Measurements from ENCODE around the gene INAFM1. TPM values are rescaled to one million over a fixed set of nuclear protein-coding genes. Genes with fewer than 3 reads are reported as not detected.

Gene INAFM1
- total and polyA plus RNA-seq, 9 of the 15 experiments (the other 6 are each of a cell fraction or from before 2014, with no cell fraction given): 0.71 to 30.9 (median 3.1) TPM

DNA sequence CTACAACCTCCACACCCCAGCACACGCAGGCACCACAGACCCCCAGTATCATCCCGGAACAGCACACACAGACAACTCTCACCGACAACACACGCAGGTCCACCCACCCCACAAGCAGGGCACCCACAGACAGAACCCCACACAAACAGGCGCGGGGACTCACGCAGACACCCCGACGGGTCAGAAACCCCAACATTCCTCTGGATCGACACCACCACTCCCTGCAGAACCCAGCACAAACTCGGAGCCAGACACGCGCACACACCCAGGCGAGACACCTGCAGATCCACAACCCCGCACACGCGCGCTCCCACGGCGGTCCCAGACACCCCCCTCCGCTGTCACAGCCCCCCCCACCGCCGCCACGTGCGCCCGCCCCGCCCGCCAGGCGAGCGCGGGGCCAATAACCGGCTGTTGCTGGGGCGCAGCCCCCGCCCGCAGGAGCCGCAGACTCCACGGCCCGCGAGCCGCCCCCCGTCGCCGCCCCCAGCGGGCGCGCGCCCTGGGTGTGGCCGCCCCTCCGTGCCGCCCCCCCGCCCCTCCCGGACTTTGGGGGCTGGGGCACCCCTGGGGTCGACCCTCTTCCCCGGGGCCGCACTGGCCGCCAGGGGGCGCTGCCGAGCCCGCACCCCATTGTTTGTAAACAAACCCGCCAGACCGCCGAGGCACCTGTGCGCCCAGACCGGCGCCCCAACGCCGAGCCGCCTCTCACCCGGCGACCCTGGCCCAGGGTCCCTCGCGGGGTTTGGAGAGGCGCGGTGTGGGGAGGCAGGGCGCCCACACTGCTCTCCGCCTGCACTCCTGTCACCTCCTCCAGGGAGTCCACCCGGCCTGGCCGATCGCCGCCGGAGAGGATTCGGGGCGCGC lies 44.4 kb upstream of the INAFM1 start (continued):
- peak; percentile 80 to 91 for TF ChIP-seq FOXK2 (conservative IDR thresholded peaks at IDR 0.05 in 1 of 2, IDR thresholded peaks at IDR 0.05 in 1 of 2; ENCODE audit: low read depth in 2 of 2)
- peak; percentile 90 for TF ChIP-seq PCBP1 (IDR thresholded peaks at IDR 0.05; ENCODE audit: low read depth, low read length, poor library complexity, severe bottlenecking)
- no peak for TF ChIP-seq NFYB (IDR thresholded peaks at IDR 0.05; ENCODE audit: extremely low read depth, insufficient read length)
- no peak for TF ChIP-seq EZH2 (IDR thresholded peaks at IDR 0.05; ENCODE audit: borderline replicate concordance, low read depth, low read length)
- no peak for TF ChIP-seq SIX5 (IDR thresholded peaks at IDR 0.05; ENCODE audit: borderline replicate concordance in 1 of 2, insufficient read depth in 1 of 2, low read depth in 1 of 2, low read length in 2 of 2)
- no peak for TF ChIP-seq SAFB2 (IDR thresholded peaks at IDR 0.05; ENCODE audit: borderline replicate concordance, low read depth, low read length, severe bottlenecking)
- TF ChIP-seq PRPF4 (IDR thresholded peaks at IDR 0.05; ENCODE audit: insufficient read depth, low read depth, low read length, poor library complexity, severe bottlenecking): peak; percentile 37
- TF ChIP-seq MCM2 (IDR thresholded peaks at IDR 0.05; ENCODE audit: low read depth): no peak
- TF ChIP-seq, protein P1, sequence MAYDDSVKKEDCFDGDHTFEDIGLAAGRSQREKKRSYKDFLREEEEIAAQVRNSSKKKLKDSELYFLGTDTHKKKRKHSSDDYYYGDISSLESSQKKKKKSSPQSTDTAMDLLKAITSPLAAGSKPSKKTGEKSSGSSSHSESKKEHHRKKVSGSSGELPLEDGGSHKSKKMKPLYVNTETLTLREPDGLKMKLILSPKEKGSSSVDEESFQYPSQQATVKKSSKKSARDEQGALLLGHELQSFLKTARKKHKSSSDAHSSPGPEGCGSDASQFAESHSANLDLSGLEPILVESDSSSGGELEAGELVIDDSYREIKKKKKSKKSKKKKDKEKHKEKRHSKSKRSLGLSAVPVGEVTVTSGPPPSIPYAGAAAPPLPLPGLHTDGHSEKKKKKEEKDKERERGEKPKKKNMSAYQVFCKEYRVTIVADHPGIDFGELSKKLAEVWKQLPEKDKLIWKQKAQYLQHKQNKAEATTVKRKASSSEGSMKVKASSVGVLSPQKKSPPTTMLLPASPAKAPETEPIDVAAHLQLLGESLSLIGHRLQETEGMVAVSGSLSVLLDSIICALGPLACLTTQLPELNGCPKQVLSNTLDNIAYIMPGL (CRISPR knock-in tag; IDR thresholded peaks at IDR 0.05): peak; percentile 29
- no peak for TF ChIP-seq ARID3A (IDR thresholded peaks at IDR 0.05; ENCODE audit: borderline replicate concordance, low read depth, low read length)
- TF ChIP-seq NR1H2 (CRISPR knock-in tag; IDR thresholded peaks at IDR 0.05): 0 out of 2 replicates have a peak, but pooled peaks have one; percentile 68
- no peak for TF ChIP-seq ZNF511 (CRISPR knock-in tag; IDR thresholded peaks at IDR 0.05)
- TF ChIP-seq ZNF143 (CRISPR knock-in tag; IDR thresholded peaks at IDR 0.05): no peak
- TF ChIP-seq ZSCAN29 (IDR thresholded peaks at IDR 0.05): no peak
- TF ChIP-seq, protein P2, sequence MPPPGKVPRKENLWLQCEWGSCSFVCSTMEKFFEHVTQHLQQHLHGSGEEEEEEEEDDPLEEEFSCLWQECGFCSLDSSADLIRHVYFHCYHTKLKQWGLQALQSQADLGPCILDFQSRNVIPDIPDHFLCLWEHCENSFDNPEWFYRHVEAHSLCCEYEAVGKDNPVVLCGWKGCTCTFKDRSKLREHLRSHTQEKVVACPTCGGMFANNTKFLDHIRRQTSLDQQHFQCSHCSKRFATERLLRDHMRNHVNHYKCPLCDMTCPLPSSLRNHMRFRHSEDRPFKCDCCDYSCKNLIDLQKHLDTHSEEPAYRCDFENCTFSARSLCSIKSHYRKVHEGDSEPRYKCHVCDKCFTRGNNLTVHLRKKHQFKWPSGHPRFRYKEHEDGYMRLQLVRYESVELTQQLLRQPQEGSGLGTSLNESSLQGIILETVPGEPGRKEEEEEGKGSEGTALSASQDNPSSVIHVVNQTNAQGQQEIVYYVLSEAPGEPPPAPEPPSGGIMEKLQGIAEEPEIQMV (tag; conservative IDR thresholded peaks at IDR 0.05; ENCODE audit: low read depth): no peak
- no peak for TF ChIP-seq BMI1 (IDR thresholded peaks at IDR 0.05; ENCODE audit: low read length)
- 0 out of 2 replicates have a peak, but pooled peaks have one; percentile 4 for TF ChIP-seq CBFA2T3 (IDR thresholded peaks at IDR 0.05)
- peak; percentile 70 for TF ChIP-seq ZNF280A (IDR thresholded peaks at IDR 0.05; ENCODE audit: low read depth, partially characterized antibody)
- TF ChIP-seq ZC3H11A (IDR thresholded peaks at IDR 0.05; ENCODE audit: low read depth, low read length): no peak

All from K562 (cell line).